ENCODE measurements around the gene CAMSAP1. TPM values are rescaled to one million over a fixed set of nuclear protein-coding genes. Genes with fewer than 3 reads are reported as not detected.
A peak's percentile ranks its signal among the peaks of the same experiment; 100 is the strongest.
"Not testable (repeated sequence)": the region's sequence is repeated elsewhere in the genome, so short reads cannot be mapped to it uniquely, and the experiment has no call there.

CAMSAP1 gene
- total and polyA plus RNA-seq, 10 donors = 2.4 to 34.3 (median 19.8) TPM

DNA sequence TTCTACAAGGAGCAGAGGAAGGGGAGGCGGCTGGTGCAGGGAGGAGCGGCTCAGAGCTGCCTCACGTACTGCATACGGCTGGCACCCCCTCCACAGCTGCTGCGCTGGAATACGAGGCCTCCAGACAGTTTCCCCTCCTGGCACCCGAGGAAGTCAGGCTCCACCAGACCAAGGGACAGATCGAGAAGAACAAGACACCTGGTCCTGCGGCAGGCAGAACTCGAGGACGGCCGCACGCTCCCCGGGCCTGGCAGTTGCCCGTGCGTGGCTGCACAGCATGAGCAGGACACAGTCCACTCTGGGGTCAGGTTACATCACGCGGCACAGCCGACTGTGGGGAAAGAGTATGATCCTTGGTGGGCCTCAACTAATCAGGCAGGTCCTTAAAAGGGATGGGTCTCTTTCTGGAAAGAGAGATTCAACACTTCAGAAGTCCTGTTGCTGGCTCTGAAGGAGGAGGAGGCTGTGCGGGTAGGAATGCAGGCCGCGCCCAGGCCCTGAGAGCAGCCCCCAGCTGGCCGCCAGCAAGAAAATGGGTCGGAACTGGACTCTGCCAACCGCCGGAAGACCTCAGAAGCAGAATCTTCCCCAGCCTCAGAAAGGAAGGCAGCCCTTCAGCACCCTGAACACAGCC is 42.3 kb upstream of the CAMSAP1 start:
- TF ChIP-seq, protein P1, sequence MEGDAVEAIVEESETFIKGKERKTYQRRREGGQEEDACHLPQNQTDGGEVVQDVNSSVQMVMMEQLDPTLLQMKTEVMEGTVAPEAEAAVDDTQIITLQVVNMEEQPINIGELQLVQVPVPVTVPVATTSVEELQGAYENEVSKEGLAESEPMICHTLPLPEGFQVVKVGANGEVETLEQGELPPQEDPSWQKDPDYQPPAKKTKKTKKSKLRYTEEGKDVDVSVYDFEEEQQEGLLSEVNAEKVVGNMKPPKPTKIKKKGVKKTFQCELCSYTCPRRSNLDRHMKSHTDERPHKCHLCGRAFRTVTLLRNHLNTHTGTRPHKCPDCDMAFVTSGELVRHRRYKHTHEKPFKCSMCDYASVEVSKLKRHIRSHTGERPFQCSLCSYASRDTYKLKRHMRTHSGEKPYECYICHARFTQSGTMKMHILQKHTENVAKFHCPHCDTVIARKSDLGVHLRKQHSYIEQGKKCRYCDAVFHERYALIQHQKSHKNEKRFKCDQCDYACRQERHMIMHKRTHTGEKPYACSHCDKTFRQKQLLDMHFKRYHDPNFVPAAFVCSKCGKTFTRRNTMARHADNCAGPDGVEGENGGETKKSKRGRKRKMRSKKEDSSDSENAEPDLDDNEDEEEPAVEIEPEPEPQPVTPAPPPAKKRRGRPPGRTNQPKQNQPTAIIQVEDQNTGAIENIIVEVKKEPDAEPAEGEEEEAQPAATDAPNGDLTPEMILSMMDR (IDR thresholded peaks at IDR 0.05 in 8 of 11, conservative IDR thresholded peaks at IDR 0.05 in 3 of 11) = no peak
- TF ChIP-seq POLR2AphosphoS5 (IDR thresholded peaks at IDR 0.05) = peak in 1 of 3 donors; percentile 36
- no peak for TF ChIP-seq POLR2A (IDR thresholded peaks at IDR 0.05)
- intact Hi-C loops (cut with DNase I; ENCODE audit: low total_unique reads) = no loop called here

DNA sequence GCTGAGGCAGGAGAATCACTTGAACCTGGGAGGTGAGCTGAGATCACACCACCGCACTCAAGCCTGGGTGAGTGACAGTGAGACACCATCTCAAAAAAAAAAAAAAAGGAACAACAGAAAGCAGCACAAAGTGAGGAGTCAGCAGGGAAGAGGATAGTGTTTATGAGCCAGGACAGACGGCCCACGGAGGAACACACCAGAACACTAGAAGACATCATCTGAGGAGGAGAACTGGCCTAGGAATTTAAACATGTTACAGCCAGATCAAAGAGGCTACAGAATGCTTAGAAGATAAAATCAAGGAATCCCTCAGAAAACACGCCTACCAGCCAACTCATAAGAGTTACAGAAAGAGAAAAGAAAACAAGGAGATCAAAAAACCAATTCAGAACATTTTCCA is 41.6 kb upstream of the CAMSAP1 start:
- Histone ChIP-seq H3K36me3 (peaks cover 5 to 100% (median 88%) of the 10 kb centered on the region in 6 donors), H3K4me1 (no peaks in the 10 kb centered on the region)

More for the DNA sequence above, 42.3 kb upstream of the CAMSAP1 start:
- no peaks in the 10 kb centered on the region for H3K27me3 ChIP-seq (replicated peaks in 1 of 7)
- peaks cover 5 to 100% (median 84%) of the 10 kb centered on the region in 6 donors for H3K36me3 ChIP-seq
- WGBS, 5 donors = 86 to 94% (median 93%) methylated on average over 26 of the region's 26 CpGs
- no peaks in the 10 kb centered on the region for H3K4me1 ChIP-seq
- H3K9me3 ChIP-seq = no peaks in the 10 kb centered on the region
- no peak overlapping the region for H3K4me3 ChIP-seq
- DNase-seq = no peak
- H3K27ac ChIP-seq = no peak overlapping the region

DNA sequence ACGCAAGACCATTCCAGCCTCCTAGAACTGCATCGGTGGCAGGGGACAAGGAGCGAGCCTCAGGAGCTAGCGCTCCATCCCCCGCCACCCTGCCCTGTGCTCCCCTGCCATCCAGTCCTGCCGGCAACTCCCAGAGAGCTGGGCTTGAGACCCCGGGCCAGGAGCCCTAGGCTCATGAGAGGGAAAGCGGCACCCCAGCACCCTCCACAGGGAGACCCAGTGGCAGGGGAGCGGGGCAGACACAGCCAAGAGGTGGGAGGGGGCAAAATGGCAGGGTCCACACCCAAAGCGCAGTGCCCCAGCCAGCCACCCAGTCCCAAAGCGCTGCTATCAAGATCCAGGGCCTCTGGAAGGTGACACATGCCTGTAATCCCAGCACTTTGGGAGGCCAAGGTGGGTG is 41.1 kb upstream of the CAMSAP1 start:
- TF ChIP-seq POLR2AphosphoS5 (IDR thresholded peaks at IDR 0.05) (no peak), POLR2A (IDR thresholded peaks at IDR 0.05) (no peak)
- TF ChIP-seq, protein P1 (IDR thresholded peaks at IDR 0.05 in 8 of 11, conservative IDR thresholded peaks at IDR 0.05 in 3 of 11) = no peak
- Histone ChIP-seq H3K9me3 (no peaks in the 10 kb centered on the region), H3K27ac (no peak overlapping the region), H3K4me3 (no peak overlapping the region), H3K4me1 (no peaks in the 10 kb centered on the region), H3K27me3 (replicated peaks in 1 of 7) (no peaks in the 10 kb centered on the region), H3K36me3 (peaks cover 5 to 100% (median 90%) of the 10 kb centered on the region in 6 donors)
- intact Hi-C loops (cut with DNase I; ENCODE audit: low total_unique reads) = no loop called here
- WGBS, 5 donors = 86 to 95% (median 93%) methylated on average over 9 to 11 of the region's 11 CpGs
- DNase-seq = no peak

More for the DNA sequence above, 41.6 kb upstream of the CAMSAP1 start:
- Histone ChIP-seq H3K27ac (no peak overlapping the region), H3K9me3 (no peaks in the 10 kb centered on the region), H3K4me3 (no peak overlapping the region), H3K27me3 (replicated peaks in 1 of 7) (no peaks in the 10 kb centered on the region)
- intact Hi-C loops (cut with DNase I; ENCODE audit: low total_unique reads) = no loop called here
- TF ChIP-seq POLR2AphosphoS5 (IDR thresholded peaks at IDR 0.05) (no peak), POLR2A (IDR thresholded peaks at IDR 0.05) (no peak)
- TF ChIP-seq, protein P1 (IDR thresholded peaks at IDR 0.05 in 8 of 11, conservative IDR thresholded peaks at IDR 0.05 in 3 of 11) = no peak
- WGBS, 5 donors = 79 to 89% (median 85%) methylated on average over 4 of the region's 4 CpGs
- no peak for DNase-seq

DNA sequence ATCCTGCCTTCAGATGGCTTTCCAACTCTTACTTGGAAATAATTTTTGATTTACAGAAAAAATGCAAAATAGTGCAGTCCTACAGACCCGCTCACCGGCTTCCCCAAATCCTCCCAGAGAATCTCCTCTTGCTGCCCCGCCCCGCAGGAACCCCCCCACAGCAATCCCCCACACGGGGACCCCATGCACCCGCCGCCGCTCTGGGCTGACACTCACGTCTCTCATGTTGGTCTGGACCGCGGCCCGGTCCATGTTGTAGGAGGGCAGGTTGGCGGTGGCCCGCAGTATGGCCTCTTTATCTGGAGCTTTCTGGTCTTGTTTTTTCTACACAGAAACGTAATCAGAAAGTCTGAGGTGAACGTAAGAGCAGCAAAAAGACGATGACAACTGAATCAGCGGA is 40.2 kb upstream of the CAMSAP1 start:
- DNase-seq = no peak
- H3K36me3 ChIP-seq = peaks cover under 1 to 100% (median 90%) of the 10 kb centered on the region in 6 donors
- no peaks in the 10 kb centered on the region for H3K4me1 ChIP-seq
- intact Hi-C loops (cut with DNase I; ENCODE audit: low total_unique reads) = no loop called here
- H3K27me3 ChIP-seq (replicated peaks in 1 of 7) = no peaks in the 10 kb centered on the region
- H3K27ac ChIP-seq = no peak overlapping the region
- WGBS, 5 donors = 94 to 97% (median 96%) methylated on average over 18 of the region's 18 CpGs
- no peak overlapping the region for H3K4me3 ChIP-seq
- TF ChIP-seq POLR2A (IDR thresholded peaks at IDR 0.05) (no peak), POLR2AphosphoS5 (IDR thresholded peaks at IDR 0.05) (no peak)
- TF ChIP-seq, protein P1 (IDR thresholded peaks at IDR 0.05 in 8 of 11, conservative IDR thresholded peaks at IDR 0.05 in 3 of 11) = no peak
- no peaks in the 10 kb centered on the region for H3K9me3 ChIP-seq

DNA sequence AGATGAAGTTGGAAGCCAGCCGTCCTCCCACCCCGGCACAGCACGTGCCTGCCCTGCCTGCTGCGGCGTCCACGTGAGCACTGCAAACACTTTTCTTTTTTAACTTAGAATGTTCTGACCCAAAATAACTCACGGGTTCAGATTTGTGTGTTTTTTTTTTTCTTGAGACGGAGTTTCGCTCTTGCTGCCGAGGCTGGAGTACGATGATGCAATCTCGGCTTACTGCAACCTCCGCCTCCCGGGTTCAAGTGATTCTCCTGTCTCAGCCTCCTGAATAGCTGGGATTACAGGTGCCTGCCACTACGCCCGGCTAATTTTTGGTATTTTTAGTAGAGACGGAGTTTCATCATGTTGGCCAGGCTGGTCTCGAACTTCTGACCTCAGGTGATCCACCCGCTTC is 39.8 kb upstream of the CAMSAP1 start:
- H3K27ac ChIP-seq; DNase-seq; H3K27me3 ChIP-seq (replicated peaks in 1 of 7); intact Hi-C loops (cut with DNase I; ENCODE audit: low total_unique reads); H3K4me3 ChIP-seq; H3K4me1 ChIP-seq; H3K9me3 ChIP-seq: not testable (repeated sequence)
- 93 to 97% (median 97%) methylated on average over 19 of the region's 19 CpGs for WGBS, 5 donors
- peaks cover 0 to 100% (median 86%) of the 10 kb centered on the region in 6 donors for H3K36me3 ChIP-seq
